NT2/D1 (cell line): ENCODE data around the gene CREB3L1.

Experiments used
- SUZ12 ChIP-seq: IDR thresholded peaks from 2 replicates; pipeline ENCODE4 v1.6.1; 2011; ENCODE audit not compliant: insufficient read length, insufficient read depth; ENCODE audit errors: extremely low read depth
- YY1 ChIP-seq: IDR thresholded peaks from 2 replicates; pipeline ENCODE4 v1.6.1; 2011; ENCODE audit not compliant: insufficient read length, insufficient read depth
- ZNF274 ChIP-seq: IDR thresholded peaks from 2 replicates; pipeline ENCODE4 v1.6.1; 2011; ENCODE audit warnings: mild to moderate bottlenecking, low read depth, low read length

DNA sequence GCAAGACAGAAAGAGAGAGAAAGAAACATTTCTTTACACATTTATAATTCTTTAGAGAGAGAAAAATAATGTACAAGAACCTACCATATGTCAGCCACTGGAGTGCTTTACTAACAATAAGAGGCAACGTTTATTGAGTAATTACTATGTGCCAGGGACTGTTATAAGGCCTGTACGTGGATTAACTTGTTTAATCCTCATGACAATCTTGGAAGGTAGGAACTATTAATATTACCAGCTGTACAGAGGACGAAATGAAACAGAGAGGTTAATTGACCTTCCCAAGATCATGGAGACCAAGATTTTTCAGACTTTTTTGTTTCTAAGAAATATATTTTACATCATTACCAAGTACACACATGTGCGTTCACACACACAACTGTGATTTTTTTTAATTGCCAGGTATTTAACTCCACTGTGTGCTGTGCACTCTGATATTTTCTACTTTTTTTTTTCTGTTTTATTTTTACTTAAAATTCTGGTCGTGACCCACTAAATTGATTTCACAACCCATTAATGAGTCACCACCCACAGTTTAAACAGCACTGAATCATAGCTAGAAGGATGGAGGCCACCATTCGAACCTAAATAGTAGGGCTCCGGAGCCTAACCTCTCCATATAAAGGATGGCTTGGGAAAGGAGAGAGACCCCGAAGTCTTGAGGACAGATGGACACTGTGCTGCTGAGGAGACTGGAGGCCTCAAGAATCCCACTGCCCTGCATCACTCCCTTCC, 21.4 kb downstream of the CREB3L1 start:
- no peak for TF ChIP-seq SUZ12
- TF ChIP-seq YY1, result no peak
- no peak for TF ChIP-seq ZNF274
